Measurements from ENCODE around the gene POLR1G.

The POLR1G gene

GRCh38 chr19:45406226-45407090, at the start of gene POLR1G:
Gene POLR1G (plus strand): TSS chr19:45406644. CDS start chr19:45406697, 53 bp downstream.
- DNase-seq (ENCODE audit: low read depth in 2 of 2), result peak; percentile 64 to 66

GRCh38 chr19:45356760-45357444, 49.5 kb upstream of the POLR1G start:
- no peak for DNase-seq (ENCODE audit: low read depth in 2 of 2)

- no peak for DNase-seq (ENCODE audit: low read depth in 2 of 2)
Observed at GRCh38 chr19:45357445-45357783, 49.0 kb upstream of the POLR1G start.

GRCh38 chr19:45358213-45358792, 48.1 kb upstream of the POLR1G start:
- no peak for DNase-seq (ENCODE audit: low read depth in 2 of 2)

GRCh38 chr19:45361608-45362007, 44.8 kb upstream of the POLR1G start:
- DNase-seq (ENCODE audit: low read depth in 2 of 2), result no peak

GRCh38 chr19:45362291-45362690, 44.2 kb upstream of the POLR1G start:
- no peak for DNase-seq (ENCODE audit: low read depth in 2 of 2)

- no peak for DNase-seq (ENCODE audit: low read depth in 2 of 2)
Observed at GRCh38 chr19:45363861-45364459, 42.5 kb upstream of the POLR1G start.

- DNase-seq (ENCODE audit: low read depth in 2 of 2), result no peak
Observed at GRCh38 chr19:45364696-45365095, 41.7 kb upstream of the POLR1G start.

GRCh38 chr19:45368127-45368526, 38.3 kb upstream of the POLR1G start:
- no peak for DNase-seq (ENCODE audit: low read depth in 2 of 2)

GRCh38 chr19:45368737-45369340, 37.6 kb upstream of the POLR1G start:
- no peak for DNase-seq (ENCODE audit: low read depth in 2 of 2)

GRCh38 chr19:45370410-45371204, 35.8 kb upstream of the POLR1G start, which contains the start of gene ERCC2:
Gene ERCC2 (minus strand): TSS chr19:45370573. CDS start chr19:45370540, 33 bp downstream.
- DNase-seq (ENCODE audit: low read depth in 2 of 2), result peak; percentile 99 to 100

- no peak for DNase-seq (ENCODE audit: low read depth in 2 of 2)
Observed at GRCh38 chr19:45376045-45376724, 30.3 kb upstream of the POLR1G start.

GRCh38 chr19:45380107-45380506, 26.3 kb upstream of the POLR1G start:
- no peak for DNase-seq (ENCODE audit: low read depth in 2 of 2)

GRCh38 chr19:45382426-45382825, 24.0 kb upstream of the POLR1G start:
- no peak for DNase-seq (ENCODE audit: low read depth in 2 of 2)

- no peak for DNase-seq (ENCODE audit: low read depth in 2 of 2)
Observed at GRCh38 chr19:45385392-45386221, 20.8 kb upstream of the POLR1G start.

- DNase-seq (ENCODE audit: low read depth in 2 of 2), result no peak
Observed at GRCh38 chr19:45391346-45391745, 15.1 kb upstream of the POLR1G start.

- no peak for DNase-seq (ENCODE audit: low read depth in 2 of 2)
Observed at GRCh38 chr19:45391871-45392665, 14.4 kb upstream of the POLR1G start.

GRCh38 chr19:45395821-45396617, 10.4 kb upstream of the POLR1G start:
- no peak for DNase-seq (ENCODE audit: low read depth in 2 of 2)
